Embryonic facial prominence (tissue), 1 donor: ENCODE results near the gene LIPC.

ENCODE experiments used
- DNase-seq: peaks from one replicate; pipeline ENCODE4 v3.0.0-alpha.2; 2016; ENCODE audit errors: extremely low spot score

LIPC gene

DNA sequence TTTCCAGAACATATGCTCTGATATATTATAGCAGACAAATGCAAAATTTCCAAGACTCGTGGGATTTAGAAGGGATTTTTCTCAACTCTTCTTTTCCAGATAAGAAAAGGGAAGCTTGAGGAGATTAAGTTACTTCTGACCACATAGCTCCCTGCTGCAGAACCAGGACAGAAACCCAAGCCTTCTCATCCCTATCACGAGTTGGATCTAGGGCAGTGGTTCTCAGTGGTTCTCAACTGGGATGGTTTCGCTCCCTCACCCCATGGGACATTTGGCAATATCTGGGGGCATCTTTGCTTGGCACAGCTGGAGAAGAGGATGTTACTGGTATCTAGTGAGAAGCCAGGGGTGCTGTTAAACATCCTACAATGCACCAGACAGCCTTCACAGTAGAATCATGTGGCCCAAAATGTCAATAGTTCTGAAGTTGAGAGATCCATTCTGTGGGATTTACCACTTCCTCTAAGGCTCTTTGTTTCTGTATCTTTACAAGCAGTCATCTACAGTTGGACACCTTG lies 64.2 kb downstream of the LIPC start:
- DNase-seq = no peak

DNA sequence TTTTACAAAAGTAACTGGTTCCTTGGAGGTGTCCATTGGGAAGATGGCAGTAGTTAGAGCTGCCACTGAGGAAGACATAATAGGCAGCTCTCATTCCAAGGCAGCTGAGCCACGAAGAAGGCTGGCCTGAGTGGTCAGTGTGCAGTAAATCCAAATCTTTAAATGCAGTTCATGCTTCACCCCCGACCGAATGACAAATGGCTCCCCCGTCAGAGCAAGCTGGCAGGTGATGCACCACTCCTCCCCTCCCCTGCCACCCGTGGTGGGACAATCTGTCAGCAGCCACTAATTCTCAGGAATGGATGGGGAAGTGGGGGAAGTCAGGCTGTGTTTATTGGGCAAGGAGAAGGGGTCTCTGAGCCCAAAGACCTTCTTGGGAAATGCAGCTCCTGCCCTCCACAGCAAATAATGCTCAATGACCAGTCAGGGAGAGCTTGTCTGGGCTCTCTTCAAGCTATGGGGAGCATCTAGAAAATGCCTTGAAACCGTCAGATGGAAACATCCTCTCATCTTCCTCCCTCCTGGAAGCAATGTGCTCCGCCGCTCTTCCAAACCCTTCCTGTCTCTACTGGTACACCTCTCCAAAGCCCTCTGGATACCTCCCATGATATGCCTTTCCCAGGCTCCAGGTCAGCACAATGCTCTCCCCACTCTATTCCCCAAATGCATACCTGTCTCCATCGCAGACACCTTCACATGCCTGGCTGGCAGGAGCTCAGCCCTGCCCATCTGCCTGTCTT lies 65.4 kb downstream of the LIPC start:
- DNase-seq = no peak

DNA sequence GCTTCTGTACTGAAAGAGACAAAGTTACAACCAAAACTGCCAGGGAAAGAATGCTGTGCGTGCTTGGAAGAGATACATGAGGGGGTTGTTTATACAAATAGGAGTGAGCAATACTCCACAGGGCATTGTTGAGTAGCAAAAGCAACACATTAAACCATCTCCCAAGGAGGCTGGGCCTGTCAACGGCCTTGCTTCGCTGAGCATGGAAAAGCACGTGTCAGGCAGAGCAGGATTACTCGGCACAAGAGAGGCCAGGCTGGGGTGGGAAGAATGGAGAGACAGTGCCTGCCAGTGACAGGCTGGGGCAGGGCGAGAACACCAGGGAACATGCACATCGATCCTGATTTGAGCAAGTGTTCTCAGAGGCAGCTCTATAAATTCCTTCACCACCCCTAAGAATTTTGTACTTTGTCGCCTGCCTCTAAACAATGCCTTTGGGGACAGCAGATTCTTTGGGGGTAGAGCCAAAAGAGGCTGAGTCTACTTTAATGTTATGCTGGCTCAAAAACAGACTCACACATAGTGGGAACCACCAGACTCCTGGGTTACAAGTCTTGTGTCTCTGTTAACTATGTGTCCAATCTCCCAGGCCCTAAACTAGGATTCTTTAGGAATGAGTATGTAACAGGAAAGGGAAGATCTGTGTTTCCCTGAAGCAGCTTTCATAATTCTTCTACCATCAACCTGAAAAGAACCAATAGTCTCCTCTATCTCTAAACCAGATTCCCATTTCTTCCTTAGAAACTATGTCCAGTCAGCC lies 67.2 kb downstream of the LIPC start:
- no peak for DNase-seq

DNA sequence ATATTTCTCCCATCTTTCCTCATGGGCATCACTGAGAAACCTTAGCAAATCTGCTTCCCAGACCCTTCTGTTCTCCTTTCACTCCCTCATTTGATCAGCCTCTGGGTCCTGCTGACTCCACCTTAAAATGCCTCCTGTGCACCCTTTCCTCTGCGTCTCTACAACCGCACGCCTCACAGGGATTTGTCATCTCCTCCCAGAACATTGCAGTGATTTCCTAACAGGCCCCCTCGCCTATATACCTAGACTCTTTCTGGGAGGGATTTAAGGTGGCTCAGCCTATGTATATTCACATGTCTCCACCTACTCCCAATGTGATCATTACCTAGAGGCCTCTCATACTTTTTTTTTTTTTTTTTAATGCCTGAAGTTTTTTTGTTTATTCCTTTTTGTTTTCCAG lies 69.2 kb downstream of the LIPC start:
- no peak for DNase-seq

DNA sequence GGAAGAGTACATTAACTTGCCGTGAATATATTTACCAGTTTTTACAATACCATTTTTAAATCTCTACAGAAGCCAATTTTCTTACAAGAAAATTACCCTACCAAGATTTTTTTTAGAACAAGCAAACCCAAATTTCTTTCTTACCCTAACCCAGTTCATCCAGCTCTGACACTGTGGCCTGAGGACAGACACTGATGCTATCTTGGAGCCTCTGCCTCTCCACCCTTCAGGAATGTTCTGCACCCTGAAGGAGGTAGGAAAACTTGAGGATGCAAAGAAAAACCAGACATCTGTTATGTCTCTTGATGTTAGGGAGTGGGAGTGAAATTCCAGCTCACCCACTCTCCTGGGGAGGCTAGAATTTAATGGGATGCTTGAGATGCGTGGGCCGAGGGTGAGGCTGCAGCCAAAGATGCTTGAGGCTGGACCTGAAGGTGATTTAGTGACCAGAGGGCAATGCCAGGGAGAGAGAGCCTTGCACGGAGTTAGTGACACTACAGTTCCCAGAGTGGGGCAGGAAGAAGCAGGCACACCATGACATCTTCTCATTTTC lies 69.9 kb downstream of the LIPC start:
- DNase-seq = no peak

DNA sequence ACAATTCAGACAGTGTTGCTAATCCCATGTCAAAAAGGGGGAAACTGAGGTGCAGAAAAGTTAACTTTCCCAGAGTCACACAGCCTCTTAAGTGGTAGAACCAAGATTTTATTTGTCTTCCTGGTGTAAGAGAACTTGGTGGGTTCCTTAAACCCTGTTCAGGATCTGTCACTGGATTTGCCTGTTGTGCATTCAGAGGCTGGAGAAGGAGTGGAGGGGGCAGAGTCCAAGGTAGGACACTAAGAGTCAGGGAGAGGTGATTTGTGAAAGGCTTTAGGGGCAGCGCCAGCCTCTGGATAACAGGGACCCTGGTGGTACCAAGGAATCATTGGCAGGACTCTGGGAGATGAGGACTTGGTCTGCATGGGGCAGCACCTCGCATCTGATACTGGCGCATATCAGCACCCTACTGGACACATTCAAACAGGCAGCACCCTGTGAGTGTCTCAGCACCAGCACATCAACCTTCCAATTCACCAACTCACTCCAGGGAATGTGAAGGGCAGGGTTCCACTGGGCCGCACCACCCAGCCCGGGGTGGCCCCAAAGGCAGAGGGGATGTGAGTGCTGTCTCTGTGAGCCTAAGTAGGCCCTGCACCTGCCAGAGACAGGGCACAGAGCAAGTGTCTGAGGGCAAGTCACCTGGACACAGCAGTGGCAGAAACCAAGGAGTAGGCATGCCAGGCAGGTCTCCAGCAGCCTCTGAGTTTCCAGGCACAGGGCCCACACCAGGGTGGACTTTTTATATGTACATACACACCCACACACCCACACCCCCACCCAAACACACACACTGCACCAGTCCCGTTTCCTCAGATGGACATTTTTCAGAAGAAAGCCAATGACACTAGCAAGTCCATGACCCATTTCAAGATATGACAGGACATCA lies 71.6 kb downstream of the LIPC start:
- DNase-seq = no peak

DNA sequence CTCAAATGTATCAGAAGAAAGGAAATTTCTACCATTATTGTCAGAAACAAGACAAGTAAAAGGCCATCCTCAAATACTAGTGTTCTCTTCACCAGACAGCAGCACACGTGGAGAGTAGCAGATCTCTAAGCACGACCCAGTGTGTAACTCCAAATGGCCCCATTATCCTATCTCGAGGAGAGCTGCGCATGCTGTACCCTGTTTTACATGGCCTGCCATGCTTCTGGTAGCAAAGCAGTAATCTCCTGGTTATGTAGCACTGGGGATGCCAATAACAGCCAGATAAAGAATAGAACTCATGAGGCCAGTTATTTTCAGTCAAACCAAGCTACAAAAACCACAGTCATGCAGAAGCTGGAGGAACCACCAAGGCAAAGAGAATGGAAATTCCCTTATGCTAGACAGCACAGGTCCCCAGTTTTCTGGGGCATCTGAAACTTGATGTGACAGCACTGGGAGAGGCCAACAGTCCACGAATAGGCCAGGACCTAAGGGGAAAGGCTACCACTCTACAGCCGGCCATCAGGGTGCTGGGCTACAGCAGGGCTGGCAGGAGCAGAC lies 73.0 kb downstream of the LIPC start:
- no peak for DNase-seq

DNA sequence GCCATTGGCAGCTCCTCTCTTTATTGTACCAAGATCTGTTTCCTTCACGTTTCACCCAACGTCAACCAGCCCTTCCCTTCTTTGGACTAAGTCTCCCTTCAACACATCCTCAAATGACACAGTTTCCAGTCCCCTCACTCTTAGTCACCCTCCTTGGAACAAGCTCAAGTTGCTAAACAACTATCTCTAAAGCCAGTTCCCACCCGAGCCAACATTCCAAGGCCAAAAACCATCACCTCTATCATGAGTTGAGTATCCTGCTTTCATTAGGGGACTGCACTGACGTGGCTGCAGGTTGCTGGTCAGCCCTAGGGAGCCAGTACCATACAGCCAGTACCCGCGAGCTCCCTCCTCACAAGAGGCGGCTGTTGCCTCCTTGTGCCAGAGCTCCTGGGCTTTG lies 73.8 kb downstream of the LIPC start:
- DNase-seq = no peak

DNA sequence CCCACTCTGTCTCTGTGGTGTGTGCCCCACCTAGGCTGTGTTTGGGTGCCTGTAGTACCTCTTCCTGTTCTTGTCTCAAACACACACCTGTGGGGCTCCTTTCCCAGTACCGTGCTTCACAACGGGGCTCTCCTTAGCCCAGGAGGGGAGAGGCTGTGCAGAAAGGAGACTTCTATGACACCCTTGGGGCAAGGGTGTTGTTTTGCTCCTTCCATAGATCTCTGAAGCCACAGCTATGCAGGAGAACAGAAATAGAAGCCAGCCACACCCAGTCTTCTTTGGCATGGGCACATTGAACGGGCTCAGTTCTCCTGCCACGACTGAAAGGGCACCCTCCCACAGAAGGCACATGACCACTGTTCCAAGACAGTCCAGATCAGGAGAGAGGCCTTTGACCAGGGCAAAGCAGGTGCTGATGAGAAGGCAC lies 74.3 kb downstream of the LIPC start:
- DNase-seq = no peak

DNA sequence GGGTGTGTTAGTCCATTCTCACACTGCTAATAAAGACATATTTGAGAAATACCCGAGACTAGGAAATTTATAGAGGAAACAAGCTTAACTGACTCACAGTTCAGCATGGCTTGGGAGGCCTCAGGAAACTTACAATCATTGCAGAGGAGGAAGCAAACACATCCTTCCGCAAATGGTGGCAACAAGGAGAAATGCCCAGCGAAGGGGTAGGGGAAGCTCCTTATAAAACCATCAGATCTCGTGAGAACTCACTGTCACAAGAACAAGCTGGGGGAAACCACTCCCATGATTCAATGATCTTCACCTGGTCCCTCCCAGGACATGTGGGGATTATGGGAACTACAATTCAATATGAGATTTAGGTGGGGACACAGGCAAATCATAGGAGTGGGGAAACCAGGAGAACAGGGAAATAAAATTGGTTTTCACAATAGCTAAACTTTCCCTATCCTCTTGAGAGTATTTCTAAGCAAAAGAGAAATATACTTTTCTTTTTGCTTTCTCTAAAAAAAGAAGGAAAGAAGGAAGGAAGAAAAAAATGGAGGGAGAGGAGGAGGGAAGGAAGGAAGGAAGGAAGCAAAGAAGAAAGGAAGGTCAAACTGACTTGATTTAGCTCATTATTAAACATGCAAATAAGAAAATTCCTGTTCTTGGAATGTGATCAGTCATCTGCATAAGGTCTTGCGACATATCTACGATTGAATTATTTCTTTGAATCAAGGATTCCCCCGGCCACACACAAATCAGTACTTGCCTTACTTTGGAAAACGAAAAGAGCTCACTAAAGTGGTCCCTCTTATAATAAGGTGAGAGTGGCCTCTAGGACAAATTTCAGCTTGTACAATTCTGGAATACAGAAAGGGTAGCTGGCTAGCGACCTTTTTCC lies 75.2 kb downstream of the LIPC start:
- DNase-seq = no peak

DNA sequence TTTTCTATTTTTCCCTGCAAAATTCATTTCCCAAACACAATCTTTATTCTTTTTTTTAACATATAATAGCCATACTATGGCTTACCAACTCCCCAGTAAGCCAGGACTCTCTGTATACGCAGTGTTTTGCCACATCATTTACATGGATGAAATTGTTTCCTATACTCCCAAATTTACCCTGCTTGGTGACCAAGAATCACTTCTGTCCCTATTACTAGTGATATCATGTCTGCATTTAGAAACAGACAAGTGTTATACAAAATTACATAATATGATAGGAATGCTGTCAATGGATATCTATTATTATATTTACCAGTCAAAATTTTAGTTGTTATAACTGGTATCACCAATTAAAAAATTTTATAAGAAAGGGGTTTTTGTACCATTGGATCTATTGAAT lies 77.8 kb downstream of the LIPC start:
- DNase-seq = no peak

DNA sequence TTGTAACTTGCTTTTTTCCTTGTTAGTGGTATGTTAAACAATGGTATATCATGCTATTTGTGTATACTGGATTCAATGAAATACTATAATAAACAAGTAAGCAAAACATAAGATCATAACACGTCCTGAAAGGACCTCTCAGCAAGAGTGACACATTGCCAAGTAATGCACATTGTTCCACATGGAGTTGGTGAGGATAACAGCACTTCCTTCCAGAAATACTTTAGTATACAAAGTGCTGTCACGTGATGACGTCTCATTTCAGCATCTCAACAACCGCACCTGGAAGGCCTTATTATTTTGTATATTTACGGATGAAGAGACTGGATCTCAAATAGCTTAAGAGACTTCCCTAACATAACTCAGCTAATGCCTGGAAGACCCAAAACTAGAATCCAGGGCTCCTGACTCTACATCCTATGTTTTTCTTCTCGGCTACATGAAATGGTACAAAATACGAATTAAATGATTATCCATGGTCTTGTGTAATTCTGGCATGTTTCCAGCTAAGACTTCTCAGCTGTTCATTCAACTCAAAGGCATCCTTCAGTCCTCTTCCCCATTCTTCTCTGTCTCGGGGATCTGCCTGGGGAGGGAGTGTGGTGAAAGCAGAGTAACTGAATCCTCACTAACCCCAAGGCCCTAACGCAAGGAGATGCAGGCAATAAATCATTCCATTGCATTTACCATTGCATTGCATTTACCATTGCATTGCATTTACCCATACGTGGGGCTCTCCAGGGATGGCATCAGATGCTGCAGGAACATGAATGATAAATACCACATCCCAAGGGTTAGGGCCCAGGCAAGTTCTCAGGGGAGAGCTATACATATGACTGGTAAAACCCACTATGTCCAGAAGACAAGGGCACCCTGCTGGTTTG lies 79.2 kb downstream of the LIPC start:
- no peak for DNase-seq

DNA sequence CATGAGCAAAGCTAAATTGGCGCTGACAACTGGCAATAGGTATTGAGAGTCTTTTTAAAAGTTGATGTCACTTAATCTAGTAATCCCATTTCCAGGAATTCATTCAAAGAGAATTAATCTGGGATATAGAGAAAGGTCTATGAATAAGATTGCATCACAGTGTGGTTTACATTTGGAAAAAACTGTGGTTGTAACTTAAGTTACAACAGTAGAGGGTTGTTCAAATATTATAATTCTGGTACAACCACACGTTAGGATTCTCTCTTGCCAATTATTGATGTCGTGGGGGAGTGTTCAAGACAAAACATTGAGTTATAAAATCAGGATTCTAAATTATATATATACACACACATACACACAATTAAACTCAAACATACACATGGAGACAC lies 79.8 kb downstream of the LIPC start:
- no peak for DNase-seq

DNA sequence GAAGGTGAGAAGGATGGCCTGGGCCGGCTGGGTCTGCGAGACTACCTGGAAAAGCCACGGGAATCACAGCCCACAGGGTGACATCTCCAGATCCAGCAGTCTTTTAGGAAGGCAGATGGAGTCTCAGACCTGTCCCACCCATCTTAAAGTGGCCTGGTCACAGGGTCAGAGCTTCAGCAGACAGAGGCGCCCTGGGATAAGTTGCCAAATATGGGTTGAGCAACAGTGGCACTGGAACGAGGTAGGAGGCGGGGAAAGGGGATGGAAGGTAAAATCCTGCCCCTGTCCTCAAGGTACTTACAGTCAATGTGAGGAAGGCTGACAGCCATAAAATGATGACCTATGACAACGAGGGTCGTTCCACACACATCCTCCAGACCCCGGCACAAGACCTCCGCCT lies 80.7 kb downstream of the LIPC start:
- no peak for DNase-seq

DNA sequence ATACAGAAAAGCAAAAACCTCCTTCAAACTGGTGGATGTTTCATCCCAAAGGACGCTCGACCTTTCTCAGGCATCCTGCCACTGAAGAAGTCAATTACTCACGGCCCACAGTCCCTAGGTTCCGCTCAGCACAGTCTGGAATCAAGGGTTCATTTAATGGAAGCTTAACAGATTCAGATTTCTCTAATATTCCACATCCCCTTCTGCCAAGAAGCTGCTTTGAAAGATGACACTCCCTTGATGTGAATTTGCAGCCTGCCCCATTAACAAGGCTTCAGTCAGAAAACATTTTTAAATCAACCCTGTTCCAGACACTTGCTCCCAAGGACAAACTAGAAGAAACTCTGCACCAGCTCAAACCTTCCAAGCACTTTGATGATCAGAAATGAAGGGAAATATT lies 81.2 kb downstream of the LIPC start:
- DNase-seq = no peak

DNA sequence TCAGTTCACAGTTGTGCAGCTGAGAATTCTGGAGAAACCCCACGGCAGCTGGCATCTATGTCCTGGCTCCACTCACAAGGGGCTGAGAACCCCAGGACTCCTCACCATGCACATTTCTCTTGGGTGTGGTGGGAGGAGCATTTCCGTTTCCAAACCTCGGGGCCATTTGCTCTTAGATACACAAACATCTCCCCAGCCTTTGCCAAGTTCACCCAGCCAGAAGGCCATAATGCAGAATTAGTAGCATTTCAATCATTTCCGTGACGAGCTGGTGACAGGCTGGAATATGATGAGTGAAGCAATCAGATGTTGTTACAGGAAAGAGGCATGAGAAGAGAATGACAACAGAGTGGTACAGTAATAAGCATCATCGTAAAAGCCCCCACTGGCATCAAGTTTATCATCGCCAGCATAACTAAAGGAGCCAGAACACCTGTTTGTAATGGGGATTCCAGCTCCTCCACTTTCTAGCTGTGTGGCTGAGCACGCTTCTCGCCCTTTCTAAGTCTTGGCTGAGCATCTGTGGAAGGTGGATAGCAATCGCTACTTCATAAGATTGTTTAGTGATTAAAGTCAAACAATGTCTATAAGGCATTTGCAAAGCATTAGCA lies 82.0 kb downstream of the LIPC start:
- no peak for DNase-seq

DNA sequence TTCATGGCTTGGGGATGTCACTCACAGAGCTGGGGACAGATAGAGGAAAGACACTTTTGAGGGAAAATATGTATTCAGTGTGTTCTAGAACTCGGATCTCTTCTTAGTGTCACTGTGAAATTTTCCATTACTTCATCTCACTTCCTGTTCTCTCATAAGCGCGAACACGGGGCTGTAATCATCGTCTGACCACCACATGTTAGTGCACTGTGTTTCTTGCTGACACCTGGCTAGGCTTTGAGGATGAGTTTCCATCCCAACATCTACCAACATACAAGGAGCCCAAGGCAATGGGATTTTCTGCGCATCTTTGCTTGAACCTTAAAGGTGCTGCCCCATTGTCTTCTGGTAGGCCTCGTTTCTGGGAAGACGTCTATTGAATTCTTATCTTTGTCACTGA lies 84.0 kb downstream of the LIPC start:
- DNase-seq = no peak

DNA sequence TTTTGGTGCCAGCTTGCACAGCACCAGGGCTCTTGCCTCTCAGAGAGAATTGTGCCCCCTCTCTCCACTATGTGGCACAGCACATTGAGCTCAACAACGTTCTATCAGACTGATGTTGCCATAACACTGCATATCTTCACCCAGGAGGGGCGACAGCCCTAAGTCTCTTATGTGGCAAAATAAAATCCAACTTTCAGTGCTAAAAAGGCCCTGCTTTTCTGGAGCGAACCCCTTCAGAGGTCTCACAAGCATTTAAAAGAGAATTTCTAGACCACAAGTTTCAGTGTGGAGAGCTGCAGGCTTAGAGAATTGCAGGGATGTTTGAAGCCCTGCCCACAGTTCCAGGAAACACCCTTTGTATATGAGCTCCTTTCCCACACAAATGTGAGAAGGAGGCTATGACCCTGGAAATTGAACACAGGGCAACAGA lies 85.5 kb downstream of the LIPC start:
- no peak for DNase-seq
